Erythroblast (primary cell): ENCODE measurements around the gene S100A14.

Experiments
- GATA1 ChIP-seq: IDR thresholded peaks from 2 replicates; pipeline ENCODE4 v1.6.1; 2011; ENCODE audit warnings: low read depth, mild to moderate bottlenecking, control low read depth, low read length, moderate library complexity
- POLR2A ChIP-seq: IDR thresholded peaks from 2 replicates; pipeline ENCODE4 v1.6.1; 2011; ENCODE audit warnings: mild to moderate bottlenecking, low read length

GRCh38 chr1:153623101-153623500, 7.0 kb upstream of the S100A14 start:
- TF ChIP-seq POLR2A (no peak), GATA1 (no peak)
